HepG2 (cell line): ENCODE measurements around the gene NAPB. TPM values are rescaled to one million over a fixed set of nuclear protein-coding genes. Genes with fewer than 3 reads are reported as not detected.

Experiments
- AGO2 ChIP-seq: fragments of 200-400 bp; formaldehyde crosslinking; optimal IDR thresholded peaks from 2 replicates; pipeline ENCODE3; 2017; ENCODE audit warnings: mild to moderate bottlenecking, low read depth, low read length, moderate library complexity
- BCL6 ChIP-seq: IDR thresholded peaks from 2 replicates; pipeline ENCODE4 v1.6.1; 2016; ENCODE audit warnings: missing genetic modification reagents, missing compliant biosample characterization
- CTCF ChIP-seq: sonication (generic); formaldehyde crosslinking; IDR thresholded peaks from 2 replicates; pipeline ENCODE4 v1.5.0; 2020; ENCODE audit warnings: mild to moderate bottlenecking, missing genetic modification reagents, moderate library complexity
- ESRRA ChIP-seq: sonication (generic); formaldehyde crosslinking; IDR thresholded peaks from 2 replicates; pipeline ENCODE4 v1.5.1; 2020; ENCODE audit warnings: mild to moderate bottlenecking, low read depth, missing genetic modification reagents
- GTF3A ChIP-seq: sonication (generic); formaldehyde crosslinking; conservative IDR thresholded peaks from 2 replicates; pipeline ENCODE4 v1.4.0; 2020; ENCODE audit warnings: mild to moderate bottlenecking, missing genetic modification reagents
- HNF4A ChIP-seq: sonication (generic); formaldehyde crosslinking; IDR thresholded peaks from 2 replicates; pipeline ENCODE4 v1.4.0; 2020; ENCODE audit warnings: missing genetic modification reagents
- MAFF ChIP-seq: IDR thresholded peaks from 2 replicates; pipeline ENCODE4 v1.6.1; 2011; ENCODE audit warnings: low read depth, low read length, improper control_type of control experiment
- NFKB2 ChIP-seq: sonication (generic); formaldehyde crosslinking; IDR thresholded peaks from 2 replicates; pipeline ENCODE4 v1.4.0; 2020; ENCODE audit warnings: missing genetic modification reagents, borderline replicate concordance
- POLR2G ChIP-seq: fragments of 200-400 bp; formaldehyde crosslinking; IDR thresholded peaks from 2 replicates; pipeline ENCODE4 v1.6.1; 2018; ENCODE audit warnings: mild to moderate bottlenecking, low read depth, low read length, moderate library complexity
- RFXAP ChIP-seq: sonication (generic); formaldehyde crosslinking; IDR thresholded peaks from 2 replicates; pipeline ENCODE4 v1.4.0; 2020; ENCODE audit warnings: missing genetic modification reagents, borderline replicate concordance
- SAFB2 ChIP-seq: sonication (generic); formaldehyde crosslinking; IDR thresholded peaks from 2 replicates; pipeline ENCODE4 v1.5.1; 2020; ENCODE audit warnings: missing genetic modification reagents, low read depth, mild to moderate bottlenecking, borderline replicate concordance
- SOX6 ChIP-seq, 2 experiments: fragments of 450-650 bp in 1 of 2; sonication (generic) in 1 of 2; formaldehyde crosslinking in 1 of 2; IDR thresholded peaks; 2 replicates each; pipeline versions ENCODE4 v1.4.0 to v1.6.1; 2017 to 2020; ENCODE audit warnings: antibody characterized with exemption in 1 of 2, mild to moderate bottlenecking in 1 of 2, missing genetic modification reagents in 1 of 2
- SP1 ChIP-seq, 2 experiments: fragments of 450-650 bp in 1 of 2; sonication (generic) in 1 of 2; formaldehyde crosslinking in 1 of 2; IDR thresholded peaks; 2 replicates each; pipeline versions ENCODE4 v1.4.0 to v1.6.1; 2016 to 2020; ENCODE audit warnings: missing genetic modification reagents in 1 of 2
- TCF7 ChIP-seq: sonication (generic); IDR thresholded peaks from 2 replicates; pipeline ENCODE4 v1.6.1; 2016; ENCODE audit warnings: antibody characterized with exemption, low read depth
- TOPORS ChIP-seq: sonication (generic); formaldehyde crosslinking; IDR thresholded peaks from 2 replicates; pipeline ENCODE4 v1.8.0; 2023; ENCODE audit warnings: mild to moderate bottlenecking, missing genetic modification reagents
- ZBTB4 ChIP-seq: sonication (generic); formaldehyde crosslinking; IDR thresholded peaks from 2 replicates; pipeline ENCODE4 v1.4.0; 2020; ENCODE audit warnings: missing genetic modification reagents, mild to moderate bottlenecking, borderline replicate concordance
- ZMAT5 ChIP-seq: sonication (generic); formaldehyde crosslinking; IDR thresholded peaks from 2 replicates; pipeline ENCODE4 v1.5.0; 2020; ENCODE audit warnings: mild to moderate bottlenecking, low read depth, missing genetic modification reagents, borderline replicate concordance
- ZNF10 ChIP-seq: sonication (generic); formaldehyde crosslinking; IDR thresholded peaks from 2 replicates; pipeline ENCODE4 v1.4.0; 2020; ENCODE audit warnings: mild to moderate bottlenecking, low read depth, missing genetic modification reagents, borderline replicate concordance
- ZNF138 ChIP-seq: sonication (generic); formaldehyde crosslinking; IDR thresholded peaks from 2 replicates; pipeline ENCODE4 v1.5.0; 2020; ENCODE audit warnings: mild to moderate bottlenecking, low read depth, missing genetic modification reagents
- ZNF24 ChIP-seq: fragments of 450-650 bp; IDR thresholded peaks from 2 replicates; pipeline ENCODE4 v1.6.1; 2017; ENCODE audit warnings: antibody characterized with exemption, mild to moderate bottlenecking
- ZNF263 ChIP-seq: sonication (generic); formaldehyde crosslinking; IDR thresholded peaks from 2 replicates; pipeline ENCODE4 v1.4.0; 2020; ENCODE audit warnings: missing genetic modification reagents
- ZNF333 ChIP-seq: sonication (generic); formaldehyde crosslinking; IDR thresholded peaks from 2 replicates; pipeline ENCODE4 v1.4.0; 2020; ENCODE audit warnings: mild to moderate bottlenecking, missing genetic modification reagents, borderline replicate concordance
- ZNF530 ChIP-seq: sonication (generic); formaldehyde crosslinking; IDR thresholded peaks from 2 replicates; pipeline ENCODE4 v1.5.0; 2020; ENCODE audit warnings: low read depth, mild to moderate bottlenecking, missing genetic modification reagents
- ZNF615 ChIP-seq: sonication (generic); formaldehyde crosslinking; IDR thresholded peaks from 2 replicates; pipeline ENCODE4 v1.5.0; 2020; ENCODE audit warnings: mild to moderate bottlenecking, missing genetic modification reagents, borderline replicate concordance
- ZNF619 ChIP-seq: sonication (generic); formaldehyde crosslinking; IDR thresholded peaks from 2 replicates; pipeline ENCODE4 v1.4.0; 2020; ENCODE audit warnings: mild to moderate bottlenecking, missing genetic modification reagents
- ZNF629 ChIP-seq: sonication (generic); formaldehyde crosslinking; conservative IDR thresholded peaks from 2 replicates; pipeline ENCODE4 v1.5.0; 2020; ENCODE audit warnings: missing genetic modification reagents
- ZNF841 ChIP-seq: sonication (generic); formaldehyde crosslinking; IDR thresholded peaks from 2 replicates; pipeline ENCODE4 v1.8.1; 2023; ENCODE audit warnings: missing genetic modification reagents, borderline replicate concordance
- ZSCAN25 ChIP-seq: sonication (generic); formaldehyde crosslinking; IDR thresholded peaks from 2 replicates; pipeline ENCODE4 v1.8.0; 2022; ENCODE audit warnings: mild to moderate bottlenecking, missing genetic modification reagents
- polyA plus RNA-seq, 8 experiments: library from polyadenylated mRNA; depleted of rRNA in 3 of 8; stranded (reverse) in 7 of 8; unstranded in 1 of 8; fragments of >200 nt; fragmentation: Illumina TruSeq in 4 of 8; extraction: Trizol in 4 of 8; gene quantifications; 2 replicates each; pipeline versions ENCODE4 v1.2.1 to v1.2.3, GENCODE V29; 2011 to 2016; ENCODE audit warnings: low read depth in 4 of 8, missing spikeins in 1 of 8, mixed read lengths in 1 of 8; ENCODE audit not compliant: insufficient read depth in 1 of 8
- total RNA-seq, 5 experiments: library from RNA; depleted of rRNA; stranded (reverse); fragments of >200 nt; fragmentation: Illumina TruSeq; extraction: Trizol; gene quantifications; 2 replicates each; pipeline ENCODE4 v1.2.3, GENCODE V29; 2016; ENCODE audit warnings: low read depth in 1 of 5

The NAPB gene
- total and polyA plus RNA-seq, 2 of the 13 experiments (the other 11 are each of a cell fraction or from before 2014, with no cell fraction given): 15.2 to 16.1 TPM

GRCh38 chr20:23340524-23340923 lies 80.8 kb downstream of the NAPB start (continued):
- TF ChIP-seq CTCF (peak; percentile 96), BCL6 (CRISPR knock-in tag) (no peak), ZNF10 (no peak), TCF7 (no peak), SAFB2 (CRISPR knock-in tag) (no peak), ZNF615 (CRISPR knock-in tag) (no peak), SOX6 (IDR thresholded peaks at IDR 0.05) (no peak), SOX6 (CRISPR knock-in tag; IDR thresholded peaks at IDR 0.05) (no peak), ZNF530 (CRISPR knock-in tag) (no peak), ESRRA (no peak), ZNF333 (no peak), ZBTB4 (CRISPR knock-in tag) (no peak), ZNF24 (no peak), ZMAT5 (CRISPR knock-in tag) (no peak), ZSCAN25 (no peak), MAFF (no peak), ZNF629 (CRISPR knock-in tag) (no peak), HNF4A (CRISPR knock-in tag) (no peak), ZNF263 (CRISPR knock-in tag) (0 out of 2 replicates have a peak, but pooled peaks have one; percentile 28), ZNF138 (CRISPR knock-in tag) (no peak), ZNF619 (no peak), RFXAP (CRISPR knock-in tag) (peak; percentile 29; the same call in 1 of the 2 replicates), SP1 (IDR thresholded peaks at IDR 0.05) (no peak), SP1 (CRISPR knock-in tag; IDR thresholded peaks at IDR 0.05) (no peak), POLR2G (no peak), NFKB2 (CRISPR knock-in tag) (no peak), AGO2 (no peak), GTF3A (no peak), TOPORS (CRISPR knock-in tag) (no peak), ZNF841 (CRISPR knock-in tag) (no peak)
